ENCODE results near the gene DRGX.

Gene DRGX

GRCh38 chr10:49366460-49366859 is 29.4 kb downstream of the DRGX start:
- FAIRE-seq: no peak
- DNase-seq (ENCODE audit: insufficient read length, low spot score): no peak
- TF ChIP-seq POLR2A (IDR thresholded peaks at IDR 0.05; ENCODE audit: low read depth, low read length): no peak

- DNase-seq (ENCODE audit: insufficient read length, low spot score) (no peak), FAIRE-seq (no peak)
- no peak for TF ChIP-seq POLR2A (IDR thresholded peaks at IDR 0.05; ENCODE audit: low read depth, low read length)
These were observed 30.0 kb downstream of the DRGX start for GRCh38 chr10:49365675-49366415.

- TF ChIP-seq POLR2A (IDR thresholded peaks at IDR 0.05; ENCODE audit: low read depth, low read length): no peak
- FAIRE-seq: no peak
- no peak for DNase-seq (ENCODE audit: insufficient read length, low spot score)
These were observed 30.6 kb downstream of the DRGX start for GRCh38 chr10:49365275-49365674.

- no peak for DNase-seq (ENCODE audit: insufficient read length, low spot score)
- no peak for TF ChIP-seq POLR2A (IDR thresholded peaks at IDR 0.05; ENCODE audit: low read depth, low read length)
- no peak for FAIRE-seq
These were observed 31.1 kb downstream of the DRGX start for GRCh38 chr10:49364747-49365146.

- no peak for TF ChIP-seq POLR2A (IDR thresholded peaks at IDR 0.05; ENCODE audit: low read depth, low read length)
- DNase-seq (ENCODE audit: insufficient read length, low spot score) (no peak), FAIRE-seq (no peak)
These were observed 31.8 kb downstream of the DRGX start for GRCh38 chr10:49364051-49364450.

GRCh38 chr10:49363309-49364031 is 32.4 kb downstream of the DRGX start:
- DNase-seq (ENCODE audit: insufficient read length, low spot score) (no peak), FAIRE-seq (no peak)
- no peak for TF ChIP-seq POLR2A (IDR thresholded peaks at IDR 0.05; ENCODE audit: low read depth, low read length)

GRCh38 chr10:49362596-49363260 is 33.2 kb downstream of the DRGX start:
- TF ChIP-seq POLR2A (IDR thresholded peaks at IDR 0.05; ENCODE audit: low read depth, low read length): no peak
- DNase-seq (ENCODE audit: insufficient read length, low spot score) (no peak), FAIRE-seq (no peak)

GRCh38 chr10:49361735-49362568 is 33.9 kb downstream of the DRGX start:
- TF ChIP-seq POLR2A (IDR thresholded peaks at IDR 0.05; ENCODE audit: low read depth, low read length): no peak
- no peak for FAIRE-seq
- no peak for DNase-seq (ENCODE audit: insufficient read length, low spot score)

- FAIRE-seq: no peak
- DNase-seq (ENCODE audit: insufficient read length, low spot score): no peak
- no peak for TF ChIP-seq POLR2A (IDR thresholded peaks at IDR 0.05; ENCODE audit: low read depth, low read length)
These were observed 34.7 kb downstream of the DRGX start for GRCh38 chr10:49361178-49361554.

GRCh38 chr10:49360271-49361177 is 35.4 kb downstream of the DRGX start:
- no peak for TF ChIP-seq POLR2A (IDR thresholded peaks at IDR 0.05; ENCODE audit: low read depth, low read length)
- FAIRE-seq (no peak), DNase-seq (ENCODE audit: insufficient read length, low spot score) (no peak)

GRCh38 chr10:49359349-49360270 is 36.3 kb downstream of the DRGX start:
- DNase-seq (ENCODE audit: insufficient read length, low spot score): no peak
- FAIRE-seq: no peak
- no peak for TF ChIP-seq POLR2A (IDR thresholded peaks at IDR 0.05; ENCODE audit: low read depth, low read length)

- no peak for TF ChIP-seq POLR2A (IDR thresholded peaks at IDR 0.05; ENCODE audit: low read depth, low read length)
- DNase-seq (ENCODE audit: insufficient read length, low spot score): no peak
- no peak for FAIRE-seq
These were observed 38.0 kb downstream of the DRGX start for GRCh38 chr10:49357910-49358309.

All from H54 (cell line).